AG09309 (cell line): ENCODE data around the gene ACTRT2.

Experiments
- DNase-seq: peaks from one replicate; pipeline ENCODE4 v3.0.0-alpha.2; 2010; ENCODE audit warnings: low read depth
- H3K4me3 ChIP-seq: 2 replicates; pipeline ENCODE4 v1.5.1; 2011; ENCODE audit warnings: mild to moderate bottlenecking, low read depth, low read length, moderate library complexity; ENCODE audit not compliant: control insufficient read depth
- TF ChIP-seq, protein P1 (sequence below): IDR thresholded peaks from 2 replicates; pipeline ENCODE4 v1.5.1; 2011; ENCODE audit warnings: mild to moderate bottlenecking, low read depth, low read length, inconsistent platforms; ENCODE audit not compliant: insufficient read depth, control insufficient read depth; ENCODE audit errors: missing control alignments

ACTRT2 gene

DNA sequence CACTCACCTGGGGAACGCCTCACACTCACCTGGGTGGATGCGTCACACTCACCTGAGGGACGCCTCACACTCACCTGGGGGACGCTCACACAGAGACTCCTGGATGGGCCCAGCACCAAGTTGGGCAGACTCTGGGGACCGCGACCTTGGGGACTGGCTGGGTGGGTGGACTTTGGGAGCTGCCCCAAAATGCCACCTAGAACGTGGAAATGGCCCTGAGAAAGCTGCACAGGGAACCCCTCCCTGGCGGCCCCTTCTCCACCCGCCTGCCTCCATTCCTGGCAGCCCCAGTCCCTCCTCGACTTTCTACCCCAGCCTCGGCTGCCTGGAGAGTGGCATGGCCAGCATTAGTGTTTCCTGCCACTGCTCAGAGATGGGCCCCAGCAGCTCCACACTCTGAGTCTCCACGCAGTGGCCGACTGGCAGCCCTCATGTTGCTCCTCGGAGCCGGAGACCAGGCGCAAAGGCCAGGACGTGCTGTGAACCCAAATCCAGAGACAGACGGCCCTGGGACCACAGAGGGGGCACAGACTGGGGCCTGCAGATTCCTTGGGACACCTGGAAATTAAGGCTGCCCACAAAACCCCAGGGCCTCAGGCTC lies 46.5 kb upstream of the ACTRT2 start:
- DNase-seq = no peak
- TF ChIP-seq, protein P1, sequence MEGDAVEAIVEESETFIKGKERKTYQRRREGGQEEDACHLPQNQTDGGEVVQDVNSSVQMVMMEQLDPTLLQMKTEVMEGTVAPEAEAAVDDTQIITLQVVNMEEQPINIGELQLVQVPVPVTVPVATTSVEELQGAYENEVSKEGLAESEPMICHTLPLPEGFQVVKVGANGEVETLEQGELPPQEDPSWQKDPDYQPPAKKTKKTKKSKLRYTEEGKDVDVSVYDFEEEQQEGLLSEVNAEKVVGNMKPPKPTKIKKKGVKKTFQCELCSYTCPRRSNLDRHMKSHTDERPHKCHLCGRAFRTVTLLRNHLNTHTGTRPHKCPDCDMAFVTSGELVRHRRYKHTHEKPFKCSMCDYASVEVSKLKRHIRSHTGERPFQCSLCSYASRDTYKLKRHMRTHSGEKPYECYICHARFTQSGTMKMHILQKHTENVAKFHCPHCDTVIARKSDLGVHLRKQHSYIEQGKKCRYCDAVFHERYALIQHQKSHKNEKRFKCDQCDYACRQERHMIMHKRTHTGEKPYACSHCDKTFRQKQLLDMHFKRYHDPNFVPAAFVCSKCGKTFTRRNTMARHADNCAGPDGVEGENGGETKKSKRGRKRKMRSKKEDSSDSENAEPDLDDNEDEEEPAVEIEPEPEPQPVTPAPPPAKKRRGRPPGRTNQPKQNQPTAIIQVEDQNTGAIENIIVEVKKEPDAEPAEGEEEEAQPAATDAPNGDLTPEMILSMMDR = no peak
- H3K4me3 ChIP-seq = no peak overlapping the region

- DNase-seq = no peak
- TF ChIP-seq, protein P1 = no peak
- H3K4me3 ChIP-seq = no peak overlapping the region
These were observed 45.6 kb upstream of the ACTRT2 start for GRCh38 chr1:2975466-2976179.

DNA sequence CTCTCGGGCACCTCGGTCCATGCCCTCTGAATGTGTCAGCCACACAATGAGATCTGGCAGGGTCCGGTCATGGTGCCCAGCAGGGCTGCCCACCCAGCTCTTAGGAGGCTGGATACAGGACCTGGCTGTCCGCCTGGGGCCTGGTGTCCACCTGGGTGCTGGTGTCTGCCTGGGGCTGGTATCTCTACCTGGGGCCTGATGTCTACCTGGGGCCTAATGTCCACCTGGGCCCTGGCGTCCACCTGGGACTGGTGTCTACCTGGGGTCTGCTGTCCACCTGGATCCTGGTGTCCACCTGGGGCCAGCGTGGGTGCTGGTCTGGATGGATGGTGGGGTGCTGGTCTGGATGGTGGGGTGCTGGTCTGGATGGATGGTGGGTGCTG lies 45.1 kb upstream of the ACTRT2 start:
- DNase-seq = no peak
- no peak overlapping the region for H3K4me3 ChIP-seq
- TF ChIP-seq, protein P1 = no peak

GRCh38 chr1:2977886-2978611 lies 43.2 kb upstream of the ACTRT2 start:
- TF ChIP-seq, protein P1 = no peak
- no peak for DNase-seq
- H3K4me3 ChIP-seq = no peak overlapping the region

GRCh38 chr1:2978691-2979190 lies 42.5 kb upstream of the ACTRT2 start:
- H3K4me3 ChIP-seq = no peak overlapping the region
- TF ChIP-seq, protein P1 = no peak
- DNase-seq = no peak

- H3K4me3 ChIP-seq = no peak overlapping the region
- DNase-seq = no peak
- TF ChIP-seq, protein P1 = no peak
These were observed 41.8 kb upstream of the ACTRT2 start for GRCh38 chr1:2979191-2980072.
